Measurements from ENCODE around the gene STRADB. TPM values are rescaled to one million over a fixed set of nuclear protein-coding genes. Genes with fewer than 3 reads are reported as not detected.

Gene STRADB
- 15.0 and 21.6 TPM in 2 replicates for total RNA-seq

GRCh38 chr2:201451292-201452057 lies at the start of gene STRADB, which contains the start of gene TRAK2:
Gene STRADB, plus strand, starts transcription at chr2:201451740. Its CDS starts 3,101 bp downstream, at chr2:201454841.
Gene TRAK2, minus strand, starts transcription at chr2:201451458. Its CDS starts 30,951 bp downstream, at chr2:201420507.

Small RNAs within 50 kb of the gene (small RNA-seq; reads per million reads assigned to genes)
- gene RF00019 = not detected

Other genes starting within 250 kb of the STRADB start
- 15.8 and 24.7 TPM in 2 replicates for gene CASP8, start 191.2 kb upstream of the STRADB start, total RNA-seq
- gene FLACC1, start 94.4 kb upstream of the STRADB start, total RNA-seq = 0.54 and 2.4 TPM in 2 replicates
- gene TRAK2, start 282 bp upstream of the STRADB start, total RNA-seq = 33.8 and 51.0 TPM in 2 replicates
- 21.2 and 27.9 TPM in 2 replicates for gene TMEM237, start 191.8 kb downstream of the STRADB start, total RNA-seq
- gene MPP4, start 246.9 kb downstream of the STRADB start, total RNA-seq = not detected in 2 replicates

Measured in placental epithelial cell (primary cell).